Measurements from ENCODE around the gene PROM2.

The PROM2 gene

GRCh38 chr2:95319481-95320343, 45.5 kb downstream of the PROM2 start:
- DNase-seq (ENCODE audit: extremely low read depth, low read depth) = no peak
- TF ChIP-seq, protein P1, sequence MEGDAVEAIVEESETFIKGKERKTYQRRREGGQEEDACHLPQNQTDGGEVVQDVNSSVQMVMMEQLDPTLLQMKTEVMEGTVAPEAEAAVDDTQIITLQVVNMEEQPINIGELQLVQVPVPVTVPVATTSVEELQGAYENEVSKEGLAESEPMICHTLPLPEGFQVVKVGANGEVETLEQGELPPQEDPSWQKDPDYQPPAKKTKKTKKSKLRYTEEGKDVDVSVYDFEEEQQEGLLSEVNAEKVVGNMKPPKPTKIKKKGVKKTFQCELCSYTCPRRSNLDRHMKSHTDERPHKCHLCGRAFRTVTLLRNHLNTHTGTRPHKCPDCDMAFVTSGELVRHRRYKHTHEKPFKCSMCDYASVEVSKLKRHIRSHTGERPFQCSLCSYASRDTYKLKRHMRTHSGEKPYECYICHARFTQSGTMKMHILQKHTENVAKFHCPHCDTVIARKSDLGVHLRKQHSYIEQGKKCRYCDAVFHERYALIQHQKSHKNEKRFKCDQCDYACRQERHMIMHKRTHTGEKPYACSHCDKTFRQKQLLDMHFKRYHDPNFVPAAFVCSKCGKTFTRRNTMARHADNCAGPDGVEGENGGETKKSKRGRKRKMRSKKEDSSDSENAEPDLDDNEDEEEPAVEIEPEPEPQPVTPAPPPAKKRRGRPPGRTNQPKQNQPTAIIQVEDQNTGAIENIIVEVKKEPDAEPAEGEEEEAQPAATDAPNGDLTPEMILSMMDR (IDR thresholded peaks at IDR 0.05; ENCODE audit: low read depth, low read length) = no peak

DNA sequence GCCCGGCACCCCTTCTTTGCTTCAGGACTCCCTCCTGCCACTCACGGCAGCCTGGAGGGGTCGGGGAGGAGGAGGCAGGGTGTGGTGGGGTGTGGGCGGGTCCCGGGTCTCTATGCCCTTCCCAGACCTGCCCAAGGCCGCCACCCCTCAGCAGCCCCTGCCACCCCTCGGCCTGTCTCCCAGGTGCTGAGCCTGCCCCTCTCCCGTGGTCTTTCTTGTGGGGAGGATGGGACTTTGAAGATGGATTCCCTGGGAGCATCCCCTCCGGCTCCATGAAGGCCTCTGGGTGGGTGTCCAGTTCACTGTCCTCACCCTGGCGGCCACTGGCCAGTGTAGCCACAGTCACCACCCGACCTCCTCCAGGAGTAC, 46.1 kb downstream of the PROM2 start:
- DNase-seq (ENCODE audit: extremely low read depth, low read depth) = no peak
- TF ChIP-seq, protein P1 (IDR thresholded peaks at IDR 0.05; ENCODE audit: low read depth, low read length) = no peak

- TF ChIP-seq, protein P1 (IDR thresholded peaks at IDR 0.05; ENCODE audit: low read depth, low read length) = no peak
- DNase-seq (ENCODE audit: extremely low read depth, low read depth) = peak; percentile 63
Observed at GRCh38 chr2:95320986-95321767, 46.9 kb downstream of the PROM2 start.

GRCh38 chr2:95323347-95324155, 49.3 kb downstream of the PROM2 start:
- TF ChIP-seq, protein P1 (IDR thresholded peaks at IDR 0.05; ENCODE audit: low read depth, low read length) = peak; percentile 16
- no peak for DNase-seq (ENCODE audit: extremely low read depth, low read depth)

GRCh38 chr2:95325026-95325425, 50.8 kb downstream of the PROM2 start:
- TF ChIP-seq, protein P1 (IDR thresholded peaks at IDR 0.05; ENCODE audit: low read depth, low read length) = no peak
- DNase-seq (ENCODE audit: extremely low read depth, low read depth) = no peak

DNA sequence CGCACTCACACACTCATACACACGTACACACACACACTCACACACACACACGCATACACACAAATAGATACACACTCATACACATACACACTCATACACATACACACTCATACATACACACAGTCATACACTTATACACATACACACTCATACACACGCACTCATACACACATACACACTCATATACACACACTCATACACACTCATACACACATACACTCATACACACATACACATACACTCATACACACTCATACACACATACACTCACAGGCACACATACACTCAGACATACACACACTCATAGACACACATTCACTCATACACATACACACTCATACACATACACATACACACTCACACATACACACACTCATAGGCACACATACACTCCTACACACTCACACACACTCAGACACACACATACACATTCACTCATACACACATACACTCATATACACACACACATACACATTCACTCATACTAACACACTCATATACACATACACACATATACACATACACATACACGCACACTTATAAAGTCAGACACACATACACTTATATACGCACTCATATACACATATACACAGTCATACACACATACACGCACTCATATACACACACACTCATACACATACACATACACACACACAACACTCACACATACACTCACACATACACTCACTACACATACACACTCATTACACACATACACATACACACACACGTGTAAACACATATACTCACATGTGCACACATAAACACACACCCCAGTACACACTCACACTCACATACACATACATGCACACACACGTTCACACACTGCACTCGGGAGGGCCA, 51.6 kb downstream of the PROM2 start:
- TF ChIP-seq, protein P1 (IDR thresholded peaks at IDR 0.05; ENCODE audit: low read depth, low read length) = no peak
- DNase-seq (ENCODE audit: extremely low read depth, low read depth) = no peak
